Ishikawa (cell line): Measurements from ENCODE around the gene MYO5B.

Source experiments
- CREB1 ChIP-seq: IDR thresholded peaks from 2 replicates; pipeline ENCODE4 v1.6.1; 2012; ENCODE audit warnings: low read depth
- EGR1 ChIP-seq: IDR thresholded peaks from 2 replicates; pipeline ENCODE4 v1.6.1; 2012
- EP300 ChIP-seq: IDR thresholded peaks from 2 replicates; pipeline ENCODE4 v1.6.1; 2012; ENCODE audit warnings: borderline replicate concordance
- FOXM1 ChIP-seq: IDR thresholded peaks from 2 replicates; pipeline ENCODE4 v1.6.1; 2012; ENCODE audit warnings: low read depth, borderline replicate concordance
- NFIC ChIP-seq: IDR thresholded peaks from 2 replicates; pipeline ENCODE4 v1.6.1; 2012
- RAD21 ChIP-seq: IDR thresholded peaks from 2 replicates; pipeline ENCODE4 v1.6.1; 2012; ENCODE audit warnings: low read depth
- TAF1 ChIP-seq: IDR thresholded peaks from 2 replicates; pipeline ENCODE4 v1.6.1; 2012; ENCODE audit warnings: low read depth, mild to moderate bottlenecking
- TCF12 ChIP-seq: IDR thresholded peaks from 2 replicates; pipeline ENCODE4 v1.6.1; 2012; ENCODE audit warnings: low read depth
- TEAD4 ChIP-seq: IDR thresholded peaks from 2 replicates; pipeline ENCODE4 v1.6.1; 2012
- YY1 ChIP-seq: IDR thresholded peaks from 2 replicates; pipeline ENCODE4 v1.6.1; 2012; ENCODE audit warnings: low read depth
- ZBTB7A ChIP-seq: IDR thresholded peaks from 2 replicates; pipeline ENCODE4 v1.6.1; 2012; ENCODE audit warnings: low read depth
- TF ChIP-seq, protein P1 (sequence below): IDR thresholded peaks from 2 replicates; pipeline ENCODE4 v1.6.1; 2012
- TF ChIP-seq, protein P2 (sequence below): IDR thresholded peaks from 2 replicates; pipeline ENCODE4 v1.6.1; 2012
- TF ChIP-seq, protein P3 (sequence below): IDR thresholded peaks from 2 replicates; pipeline ENCODE4 v1.6.1; 2012; ENCODE audit warnings: low read depth, mild to moderate bottlenecking

DNA sequence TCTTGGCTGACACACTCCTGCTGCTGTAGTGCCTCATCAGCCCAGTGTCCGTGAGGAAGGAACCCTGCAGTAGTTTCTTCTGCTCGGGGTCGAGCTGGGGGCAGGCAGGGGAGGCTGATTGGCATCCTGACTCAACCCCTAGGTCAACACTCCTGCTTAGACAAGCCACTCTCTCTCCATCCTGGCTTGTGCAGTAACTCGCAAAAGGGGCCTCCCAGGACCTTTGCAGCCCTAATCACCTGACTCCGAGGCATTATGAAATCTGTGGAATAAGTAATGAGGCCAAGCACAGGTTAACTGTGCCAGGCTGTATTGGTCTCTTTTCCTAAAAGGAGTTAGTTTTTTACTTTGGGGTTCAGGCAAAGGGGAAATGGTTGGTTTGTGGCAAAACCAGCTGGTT lies 289.2 kb downstream of the MYO5B start:
- no peak for TF ChIP-seq TAF1
- no peak for TF ChIP-seq RAD21
- TF ChIP-seq TEAD4, result no peak
- TF ChIP-seq EP300, result no peak
- TF ChIP-seq ZBTB7A, result no peak
- no peak for TF ChIP-seq CREB1
- TF ChIP-seq, protein P1, sequence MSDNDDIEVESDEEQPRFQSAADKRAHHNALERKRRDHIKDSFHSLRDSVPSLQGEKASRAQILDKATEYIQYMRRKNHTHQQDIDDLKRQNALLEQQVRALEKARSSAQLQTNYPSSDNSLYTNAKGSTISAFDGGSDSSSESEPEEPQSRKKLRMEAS, result no peak
- no peak for TF ChIP-seq NFIC
- no peak for TF ChIP-seq FOXM1
- TF ChIP-seq, protein P2, sequence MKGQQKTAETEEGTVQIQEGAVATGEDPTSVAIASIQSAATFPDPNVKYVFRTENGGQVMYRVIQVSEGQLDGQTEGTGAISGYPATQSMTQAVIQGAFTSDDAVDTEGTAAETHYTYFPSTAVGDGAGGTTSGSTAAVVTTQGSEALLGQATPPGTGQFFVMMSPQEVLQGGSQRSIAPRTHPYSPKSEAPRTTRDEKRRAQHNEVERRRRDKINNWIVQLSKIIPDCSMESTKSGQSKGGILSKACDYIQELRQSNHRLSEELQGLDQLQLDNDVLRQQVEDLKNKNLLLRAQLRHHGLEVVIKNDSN, result no peak
- TF ChIP-seq, protein P3, sequence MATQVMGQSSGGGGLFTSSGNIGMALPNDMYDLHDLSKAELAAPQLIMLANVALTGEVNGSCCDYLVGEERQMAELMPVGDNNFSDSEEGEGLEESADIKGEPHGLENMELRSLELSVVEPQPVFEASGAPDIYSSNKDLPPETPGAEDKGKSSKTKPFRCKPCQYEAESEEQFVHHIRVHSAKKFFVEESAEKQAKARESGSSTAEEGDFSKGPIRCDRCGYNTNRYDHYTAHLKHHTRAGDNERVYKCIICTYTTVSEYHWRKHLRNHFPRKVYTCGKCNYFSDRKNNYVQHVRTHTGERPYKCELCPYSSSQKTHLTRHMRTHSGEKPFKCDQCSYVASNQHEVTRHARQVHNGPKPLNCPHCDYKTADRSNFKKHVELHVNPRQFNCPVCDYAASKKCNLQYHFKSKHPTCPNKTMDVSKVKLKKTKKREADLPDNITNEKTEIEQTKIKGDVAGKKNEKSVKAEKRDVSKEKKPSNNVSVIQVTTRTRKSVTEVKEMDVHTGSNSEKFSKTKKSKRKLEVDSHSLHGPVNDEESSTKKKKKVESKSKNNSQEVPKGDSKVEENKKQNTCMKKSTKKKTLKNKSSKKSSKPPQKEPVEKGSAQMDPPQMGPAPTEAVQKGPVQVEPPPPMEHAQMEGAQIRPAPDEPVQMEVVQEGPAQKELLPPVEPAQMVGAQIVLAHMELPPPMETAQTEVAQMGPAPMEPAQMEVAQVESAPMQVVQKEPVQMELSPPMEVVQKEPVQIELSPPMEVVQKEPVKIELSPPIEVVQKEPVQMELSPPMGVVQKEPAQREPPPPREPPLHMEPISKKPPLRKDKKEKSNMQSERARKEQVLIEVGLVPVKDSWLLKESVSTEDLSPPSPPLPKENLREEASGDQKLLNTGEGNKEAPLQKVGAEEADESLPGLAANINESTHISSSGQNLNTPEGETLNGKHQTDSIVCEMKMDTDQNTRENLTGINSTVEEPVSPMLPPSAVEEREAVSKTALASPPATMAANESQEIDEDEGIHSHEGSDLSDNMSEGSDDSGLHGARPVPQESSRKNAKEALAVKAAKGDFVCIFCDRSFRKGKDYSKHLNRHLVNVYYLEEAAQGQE, result no peak
- no peak for TF ChIP-seq TCF12
- no peak for TF ChIP-seq EGR1
- TF ChIP-seq YY1, result no peak
